HEK293T (cell line): Measurements from ENCODE around the gene GTF2I.
"Not testable (repeated sequence)": the region's sequence is repeated elsewhere in the genome, so short reads cannot be mapped to it uniquely, and the experiment has no call there.

Source experiments
- FOXK2 ChIP-seq: fragments of 450-650 bp; IDR thresholded peaks from 2 replicates; pipeline ENCODE4 v1.6.1; 2016; ENCODE audit warnings: mild to moderate bottlenecking
- FOXM1 ChIP-seq: fragments of 450-650 bp; IDR thresholded peaks from 2 replicates; pipeline ENCODE4 v1.6.1; 2017; ENCODE audit warnings: mild to moderate bottlenecking, borderline replicate concordance
- LEF1 ChIP-seq: fragments of 450-650 bp; IDR thresholded peaks from 2 replicates; pipeline ENCODE4 v1.6.1; 2017; ENCODE audit warnings: mild to moderate bottlenecking, borderline replicate concordance
- PKNOX1 ChIP-seq: fragments of 450-650 bp; IDR thresholded peaks from 2 replicates; pipeline ENCODE4 v1.6.1; 2016
- SP1 ChIP-seq: fragments of 450-650 bp; IDR thresholded peaks from 2 replicates; pipeline ENCODE4 v1.6.1; 2017
- SUZ12 ChIP-seq: fragments of 450-650 bp; IDR thresholded peaks from 2 replicates; pipeline ENCODE4 v1.6.1; 2016; ENCODE audit warnings: mild to moderate bottlenecking
- TARDBP ChIP-seq: fragments of 450-650 bp; IDR thresholded peaks from 2 replicates; pipeline ENCODE4 v1.6.1; 2016
- ZNF384 ChIP-seq: fragments of 450-650 bp; IDR thresholded peaks from 2 replicates; pipeline ENCODE4 v1.6.1; 2016

DNA sequence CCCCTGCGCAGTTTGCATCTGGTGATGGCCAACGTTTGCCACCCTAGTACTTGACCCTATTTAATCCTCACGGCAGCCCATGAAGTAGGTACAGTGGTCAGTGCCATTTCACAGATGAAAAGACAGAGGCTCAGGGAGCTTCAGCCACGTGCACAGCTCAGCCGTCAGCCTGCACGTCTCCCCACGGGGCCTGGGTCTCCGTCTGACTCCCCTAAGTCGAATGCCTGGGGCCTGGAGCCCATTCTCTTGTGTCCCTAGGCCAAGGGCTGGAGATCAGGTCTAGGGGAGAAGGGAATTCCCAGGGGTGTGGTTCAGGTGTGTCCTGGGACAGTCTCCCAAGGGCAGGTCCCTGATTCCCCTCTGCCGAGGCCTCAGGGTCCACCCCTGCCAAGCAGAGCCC, 109.5 kb downstream of the GTF2I start:
- TF ChIP-seq FOXM1, ZNF384, SUZ12, SP1, LEF1, TARDBP, FOXK2, PKNOX1: not testable (repeated sequence)
